Adrenal gland (tissue), 12 donors: ENCODE measurements around the gene TEX48. TPM values are rescaled to one million over a fixed set of nuclear protein-coding genes. Genes with fewer than 3 reads are reported as not detected.

Source experiments
- DNase-seq, 7 donors: peaks; one replicate each; pipeline ENCODE4 v3.0.0-alpha.2; 2019 to 2020
- H3K27ac ChIP-seq, 5 donors: fragments of 200-600 bp; sonication (generic) in 4 of 5; 1 replicate in 3 of 5; 2 replicates in 2 of 5; pipeline versions ENCODE4 v1.5.1 to v1.8.0; 2016 to 2020; ENCODE audit warnings: mild to moderate bottlenecking in 1 of 5
- H3K27me3 ChIP-seq: fragments of 200-600 bp; 2 replicates; pipeline ENCODE4 v1.8.0; 2021
- H3K36me3 ChIP-seq, 2 donors: fragments of 200-600 bp; replicated peaks in 1 of 2; 1 replicate in 1 of 2; 2 replicates in 1 of 2; pipeline versions ENCODE4 v1.5.1 to v1.8.0; 2018 to 2022
- H3K4me1 ChIP-seq, 2 donors: fragments of 200-600 bp; replicated peaks in 1 of 2; 1 replicate in 1 of 2; 2 replicates in 1 of 2; pipeline versions ENCODE4 v1.5.1 to v1.8.0; 2018 to 2021
- H3K4me3 ChIP-seq, 4 donors: fragments of 200-600 bp; sonication (generic) in 3 of 4; one replicate each; pipeline ENCODE4 v1.5.1; 2016 to 2018
- H3K9me3 ChIP-seq, 3 donors: fragments of 200-600 bp; sonication (generic) in 1 of 3; replicated peaks in 1 of 3; 1 replicate in 2 of 3; 2 replicates in 1 of 3; pipeline versions ENCODE4 v1.5.1 to v1.8.0; 2016 to 2021
- POLR2A ChIP-seq, 2 donors: fragments of 450-650 bp; IDR thresholded peaks; one replicate each; pipeline ENCODE4 v1.6.1; 2017; ENCODE audit warnings: antibody characterized with exemption in 2 of 2, mild to moderate bottlenecking in 2 of 2, moderate library complexity in 1 of 2
- WGBS, 4 donors: extraction: QIAGEN DNeasy Blood & Tissue Kit in 2 of 4; methylation state at CpG; one replicate each; pipeline versions ENCODE4 v1.1.5 to v1.1.7; 2013 to 2017; 5-methylcytosine and 5-hydroxymethylcytosine counted together
- intact Hi-C, 2 donors: fragments of 100-400 bp; cut with DNase I; formaldehyde crosslinking; loops; one replicate each; pipeline versions ENCODE4 v1.14.1 to v1.15.0; 2022 to 2023
- polyA plus RNA-seq, 3 donors: library from polyadenylated mRNA; stranded (reverse); fragments of 200-250 nt in 2 of 3; fragments of 350-450 nt in 1 of 3; fragmentation: Illumina TruSeq in 1 of 3; extraction: RNeasy Lipid Tissue Mini Kit (QIAGEN cat#74804) in 1 of 3; gene quantifications; one replicate each; pipeline ENCODE4 v1.2.3, GENCODE V29; 2013 to 2014
- total RNA-seq, 9 donors: library from RNA; depleted of rRNA in 4 of 9; stranded (reverse); fragments of >200 nt in 4 of 9; fragments of 120-200 nt in 1 of 9; fragmentation: NEBNext Ultra II Directional in 1 of 9; extraction: Animal tissue kit (Norgen Biotek cat#: 25700) in 1 of 9; gene quantifications; one replicate each; pipeline versions ENCODE4 v1.1.0 to v1.2.4, GENCODE V29; 2013 to 2023
- TF ChIP-seq, protein P1 (sequence below), 6 experiments: fragments of 450-650 bp in 4 of 6; fragments of 200-600 bp in 2 of 6; sonication (generic) in 1 of 6; IDR thresholded peaks; 1 replicate in 5 of 6; 2 replicates in 1 of 6; pipeline versions ENCODE4 v1.5.1 to v1.8.0; 2016 to 2021; ENCODE audit warnings: antibody characterized with exemption in 6 of 6, mild to moderate bottlenecking in 2 of 6, moderate library complexity in 1 of 6
- donor health status: healthy with polysubstance abuse.
- donor health status: Bipolar disorder and iron deficiency.
- donor health status: DM: yes; HTN: yes; CAD: no.
- donor health status: DM: no; HTN: no; CAD: no.
- donor health status: DM: no; HTN: no; CAD: no.
- donor health status: DM: yes; HTN: yes; CAD: no.

Gene TEX48
- total and polyA plus RNA-seq, 12 donors = not detected

- Histone ChIP-seq H3K4me3 (no peak overlapping the region), H3K9me3 (no peaks in the 10 kb centered on the region), H3K27me3 (no peaks in the 10 kb centered on the region), H3K4me1 (no peaks in the 10 kb centered on the region), H3K27ac (no peak overlapping the region), H3K36me3 (no peaks in the 10 kb centered on the region)
- intact Hi-C loops = no loop called here
- no peak for TF ChIP-seq POLR2A (IDR thresholded peaks at IDR 0.05)
- TF ChIP-seq, protein P1, sequence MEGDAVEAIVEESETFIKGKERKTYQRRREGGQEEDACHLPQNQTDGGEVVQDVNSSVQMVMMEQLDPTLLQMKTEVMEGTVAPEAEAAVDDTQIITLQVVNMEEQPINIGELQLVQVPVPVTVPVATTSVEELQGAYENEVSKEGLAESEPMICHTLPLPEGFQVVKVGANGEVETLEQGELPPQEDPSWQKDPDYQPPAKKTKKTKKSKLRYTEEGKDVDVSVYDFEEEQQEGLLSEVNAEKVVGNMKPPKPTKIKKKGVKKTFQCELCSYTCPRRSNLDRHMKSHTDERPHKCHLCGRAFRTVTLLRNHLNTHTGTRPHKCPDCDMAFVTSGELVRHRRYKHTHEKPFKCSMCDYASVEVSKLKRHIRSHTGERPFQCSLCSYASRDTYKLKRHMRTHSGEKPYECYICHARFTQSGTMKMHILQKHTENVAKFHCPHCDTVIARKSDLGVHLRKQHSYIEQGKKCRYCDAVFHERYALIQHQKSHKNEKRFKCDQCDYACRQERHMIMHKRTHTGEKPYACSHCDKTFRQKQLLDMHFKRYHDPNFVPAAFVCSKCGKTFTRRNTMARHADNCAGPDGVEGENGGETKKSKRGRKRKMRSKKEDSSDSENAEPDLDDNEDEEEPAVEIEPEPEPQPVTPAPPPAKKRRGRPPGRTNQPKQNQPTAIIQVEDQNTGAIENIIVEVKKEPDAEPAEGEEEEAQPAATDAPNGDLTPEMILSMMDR (IDR thresholded peaks at IDR 0.05) = no peak
- WGBS, 4 donors = 80 to 93% (median 90%) methylated on average over 4 of the region's 4 CpGs
- DNase-seq = no peak
Measured at GRCh38 chr9:114697951-114698351, 16.0 kb upstream of the TEX48 start.

DNA sequence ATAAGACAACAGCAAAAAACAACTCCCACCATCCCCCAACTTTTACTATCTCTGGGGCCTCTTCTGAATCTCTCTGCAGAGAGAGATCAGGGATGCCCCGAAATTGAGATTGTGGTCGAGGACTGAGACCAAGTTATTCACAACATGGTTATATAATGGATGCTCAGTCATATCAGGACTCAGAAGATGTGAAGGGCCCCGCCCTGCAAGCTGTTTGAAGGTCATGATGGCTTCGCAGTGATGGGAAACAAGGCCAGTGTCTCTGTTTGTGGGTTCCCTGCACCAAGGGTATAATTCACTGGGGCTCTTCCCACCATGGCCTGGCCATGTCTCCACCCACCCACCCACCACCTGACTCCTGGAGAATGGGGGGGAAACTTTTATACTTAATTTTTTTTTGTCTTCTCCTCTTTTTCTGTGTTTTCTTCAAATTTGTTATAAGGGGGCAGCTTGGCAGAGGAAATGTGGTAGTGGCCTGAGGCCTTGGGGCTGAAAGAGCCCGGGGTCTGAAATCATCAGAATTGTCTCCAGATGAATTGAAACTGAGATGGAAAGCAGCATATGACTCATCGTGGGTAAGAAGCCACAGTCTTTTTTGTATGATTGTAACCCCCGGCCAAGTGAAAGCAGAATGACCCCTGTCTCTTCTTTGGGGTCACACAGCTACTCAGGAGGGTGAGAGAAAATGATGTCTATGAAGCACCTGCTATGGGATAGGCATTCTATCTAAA lies 15.0 kb upstream of the TEX48 start:
- H3K9me3 ChIP-seq = no peaks in the 10 kb centered on the region
- no peak for DNase-seq
- 73 to 77% (median 74%) methylated on average over 7 of the region's 7 CpGs for WGBS, 4 donors
- TF ChIP-seq, protein P1 (IDR thresholded peaks at IDR 0.05) = no peak
- no peak for TF ChIP-seq POLR2A (IDR thresholded peaks at IDR 0.05)
- H3K27me3 ChIP-seq = no peaks in the 10 kb centered on the region
- no peak overlapping the region for H3K4me3 ChIP-seq
- H3K4me1 ChIP-seq = no peaks in the 10 kb centered on the region
- intact Hi-C loops = no loop called here
- no peaks in the 10 kb centered on the region for H3K36me3 ChIP-seq
- H3K27ac ChIP-seq = no peak overlapping the region

DNA sequence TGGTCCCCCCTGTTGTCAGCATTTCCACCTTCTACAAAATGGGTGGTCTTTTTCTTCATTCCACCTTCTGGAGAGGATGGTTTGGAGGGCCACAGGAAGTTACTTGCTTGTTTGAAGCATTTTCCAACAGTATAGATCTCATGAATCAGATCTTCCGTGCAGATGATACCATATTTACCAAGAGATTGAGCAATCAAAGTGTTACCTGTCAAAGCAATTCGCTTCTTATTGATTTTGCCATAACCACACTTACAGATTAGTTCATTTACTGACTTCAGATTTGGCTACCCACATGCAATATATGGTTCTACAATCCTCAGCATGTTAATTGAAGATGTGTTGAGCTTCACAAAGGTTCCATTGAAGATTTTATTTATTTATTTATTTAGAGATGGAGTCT lies 14.0 kb upstream of the TEX48 start:
- H3K4me1 ChIP-seq = no peaks in the 10 kb centered on the region
- no peak overlapping the region for H3K4me3 ChIP-seq
- TF ChIP-seq, protein P1 (IDR thresholded peaks at IDR 0.05) = no peak
- TF ChIP-seq POLR2A (IDR thresholded peaks at IDR 0.05) = no peak
- intact Hi-C loops = no loop called here
- DNase-seq = no peak
- no peak overlapping the region for H3K27ac ChIP-seq
- H3K27me3 ChIP-seq = no peaks in the 10 kb centered on the region
- no peaks in the 10 kb centered on the region for H3K36me3 ChIP-seq
- 73 to 87% (median 82%) methylated on average over 2 of the region's 2 CpGs for WGBS, 4 donors
- no peaks in the 10 kb centered on the region for H3K9me3 ChIP-seq

- TF ChIP-seq, protein P1 (IDR thresholded peaks at IDR 0.05) = no peak
- no peak for TF ChIP-seq POLR2A (IDR thresholded peaks at IDR 0.05)
- DNase-seq = no peak
- no peaks in the 10 kb centered on the region for H3K4me1 ChIP-seq
- no peaks in the 10 kb centered on the region for H3K9me3 ChIP-seq
- no peaks in the 10 kb centered on the region for H3K36me3 ChIP-seq
- H3K27ac ChIP-seq = no peak overlapping the region
- no peaks in the 10 kb centered on the region for H3K27me3 ChIP-seq
- H3K4me3 ChIP-seq = no peak overlapping the region
- intact Hi-C loops = no loop called here
- WGBS, 4 donors = 83 to 91% (median 87%) methylated on average over 6 of the region's 6 CpGs
Measured at GRCh38 chr9:114694719-114695269, 12.8 kb upstream of the TEX48 start.
